Ishikawa (cell line): ENCODE data around the gene STIM1.

Experiments
- CEBPB ChIP-seq: IDR thresholded peaks from 2 replicates; pipeline ENCODE4 v1.6.1; 2012
- CREB1 ChIP-seq: IDR thresholded peaks from 2 replicates; pipeline ENCODE4 v1.6.1; 2012; ENCODE audit warnings: low read depth
- EP300 ChIP-seq: IDR thresholded peaks from 2 replicates; pipeline ENCODE4 v1.6.1; 2012; ENCODE audit warnings: borderline replicate concordance
- FOXM1 ChIP-seq: IDR thresholded peaks from 2 replicates; pipeline ENCODE4 v1.6.1; 2012; ENCODE audit warnings: low read depth, borderline replicate concordance
- NFIC ChIP-seq: IDR thresholded peaks from 2 replicates; pipeline ENCODE4 v1.6.1; 2012
- TAF1 ChIP-seq: IDR thresholded peaks from 2 replicates; pipeline ENCODE4 v1.6.1; 2012; ENCODE audit warnings: low read depth, mild to moderate bottlenecking
- TCF12 ChIP-seq: IDR thresholded peaks from 2 replicates; pipeline ENCODE4 v1.6.1; 2012; ENCODE audit warnings: low read depth
- TEAD4 ChIP-seq: IDR thresholded peaks from 2 replicates; pipeline ENCODE4 v1.6.1; 2012
- TF ChIP-seq, protein P1 (sequence below): IDR thresholded peaks from 2 replicates; pipeline ENCODE4 v1.6.1; 2012

DNA sequence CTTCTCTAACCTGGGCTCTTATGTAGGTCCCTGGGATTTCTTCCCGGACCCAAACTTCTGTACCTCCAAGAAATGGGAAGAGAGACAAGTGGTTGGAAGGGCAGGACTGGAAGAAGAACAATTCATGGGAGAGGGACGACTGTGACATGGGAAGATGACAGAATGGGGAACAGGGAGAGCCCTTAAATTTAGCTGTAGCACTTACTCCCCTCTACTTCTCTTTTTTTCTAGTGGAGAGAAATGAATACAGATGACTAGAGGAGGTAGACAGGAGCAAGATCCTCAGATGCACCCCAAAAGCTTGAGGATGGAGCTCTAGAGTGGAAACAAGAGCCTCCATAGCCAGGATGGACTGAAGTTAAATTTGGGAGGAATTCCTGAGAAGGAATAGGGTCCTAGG is 17.0 kb upstream of the STIM1 start:
- TF ChIP-seq, protein P1, sequence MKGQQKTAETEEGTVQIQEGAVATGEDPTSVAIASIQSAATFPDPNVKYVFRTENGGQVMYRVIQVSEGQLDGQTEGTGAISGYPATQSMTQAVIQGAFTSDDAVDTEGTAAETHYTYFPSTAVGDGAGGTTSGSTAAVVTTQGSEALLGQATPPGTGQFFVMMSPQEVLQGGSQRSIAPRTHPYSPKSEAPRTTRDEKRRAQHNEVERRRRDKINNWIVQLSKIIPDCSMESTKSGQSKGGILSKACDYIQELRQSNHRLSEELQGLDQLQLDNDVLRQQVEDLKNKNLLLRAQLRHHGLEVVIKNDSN, result no peak
- TF ChIP-seq TEAD4, result no peak
- TF ChIP-seq EP300, result no peak
- no peak for TF ChIP-seq TAF1
- TF ChIP-seq NFIC, result no peak
- TF ChIP-seq CEBPB, result no peak
- TF ChIP-seq FOXM1, result no peak
- no peak for TF ChIP-seq CREB1
- no peak for TF ChIP-seq TCF12
